HG03558 (cell line): Measurements from ENCODE around the gene NEB.

Experiments
- ATAC-seq: cut with Tn5 transposase; IDR thresholded peaks from one replicate; pipeline ENCODE4 v1.9.1; 2021; ENCODE audit warnings: moderate number of reproducible peaks; ENCODE audit not compliant: unreplicated experiment; ENCODE audit errors: extremely low read depth

Gene NEB

GRCh38 chr2:151733771-151734672 is at the start of gene NEB:
Gene NEB (minus strand): TSS chr2:151734476. CDS start chr2:151733156, 1,320 bp downstream.
- ATAC-seq = no peak

- ATAC-seq = no peak
These were observed 48.9 kb upstream of the NEB start for GRCh38 chr2:151783133-151783520.

DNA sequence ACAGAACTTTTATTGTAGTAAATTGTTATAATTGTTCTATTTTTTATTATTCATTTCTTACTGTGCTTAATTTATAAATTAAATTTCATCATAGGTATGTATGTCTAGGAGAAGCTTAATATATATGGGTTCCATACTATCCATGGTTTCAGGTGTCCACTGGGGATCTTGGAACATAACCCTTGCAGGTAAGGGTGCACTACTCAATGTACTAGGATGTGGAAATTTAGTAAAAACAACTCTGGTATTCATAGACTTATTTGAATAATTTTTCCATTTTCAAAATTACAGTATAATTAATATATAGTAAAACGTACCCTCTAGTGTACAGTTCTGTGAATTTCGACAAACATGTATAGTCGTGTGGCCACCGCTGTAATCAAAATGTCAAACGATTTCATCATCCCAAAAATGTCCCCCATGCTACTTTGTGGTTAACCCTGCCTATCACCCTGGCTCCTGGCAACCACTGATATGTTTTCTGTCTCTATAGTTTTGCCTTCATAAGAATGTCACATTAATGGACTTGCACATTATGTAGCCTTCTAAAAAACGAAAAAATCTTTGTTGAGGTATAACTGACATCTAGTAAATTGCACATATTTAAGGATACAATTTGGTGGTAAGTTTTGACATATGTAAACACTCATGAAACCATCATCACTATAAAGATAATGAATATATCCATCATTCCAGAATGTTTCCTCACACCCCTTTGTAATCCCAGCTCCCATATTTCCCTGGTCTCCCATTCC is 48.3 kb upstream of the NEB start:
- ATAC-seq = no peak

GRCh38 chr2:151781642-151782041 is 47.4 kb upstream of the NEB start:
- ATAC-seq = no peak

DNA sequence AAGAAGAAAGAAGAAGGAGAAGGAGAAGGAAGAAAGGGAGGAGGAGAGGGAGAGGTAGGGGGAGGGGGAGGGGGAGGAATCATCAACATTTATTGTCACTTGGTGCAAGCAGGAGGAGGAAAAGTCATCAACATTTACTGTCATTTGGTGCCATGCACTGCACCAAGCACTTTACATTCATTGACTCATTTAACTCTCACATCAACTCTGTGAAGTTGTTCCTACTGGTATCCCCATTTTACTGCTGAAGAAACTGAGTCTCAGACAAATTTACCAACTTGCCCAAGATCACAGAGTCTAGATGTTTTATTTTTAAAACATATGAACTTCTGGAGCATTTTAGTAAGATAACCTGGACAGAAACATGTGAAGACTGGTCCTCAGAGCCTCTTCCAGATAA is 46.7 kb upstream of the NEB start:
- no peak for ATAC-seq

DNA sequence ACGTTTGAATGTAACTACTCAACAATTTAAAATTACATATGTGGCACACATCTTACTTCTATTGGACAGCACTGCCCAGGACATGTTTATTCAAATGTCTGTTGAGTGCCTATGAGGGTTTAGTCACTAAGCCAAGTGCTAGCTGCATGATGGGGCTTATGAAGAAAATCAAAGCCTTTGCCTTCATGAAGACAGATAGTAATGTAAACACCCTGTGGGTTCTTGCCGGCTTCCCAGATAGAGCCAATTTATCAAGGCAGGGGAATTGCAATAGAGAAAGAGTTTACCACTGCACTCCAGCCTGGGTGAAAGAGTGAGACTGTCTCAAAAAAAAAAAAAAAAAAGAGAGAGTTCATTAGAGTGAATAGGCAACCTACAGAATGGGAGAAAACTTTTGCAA is 43.7 kb upstream of the NEB start:
- no peak for ATAC-seq

DNA sequence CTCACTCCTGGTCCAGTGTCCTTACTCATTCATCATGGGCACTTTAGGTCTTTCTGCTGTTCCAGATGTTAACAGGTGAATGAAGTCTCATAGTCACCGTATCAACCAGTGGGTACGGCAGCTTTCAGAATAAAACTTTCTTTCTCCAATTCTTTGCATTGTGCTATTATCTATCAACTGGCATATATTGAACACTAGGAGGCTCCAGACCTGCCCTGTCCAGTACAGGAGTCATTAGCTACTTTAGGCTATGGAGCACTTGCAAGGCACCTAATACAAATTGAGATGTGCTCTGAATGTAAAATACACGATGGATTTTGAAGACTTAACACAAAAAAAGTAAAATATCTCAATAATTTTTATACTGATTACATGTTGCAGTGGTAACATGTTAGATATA is 43.2 kb upstream of the NEB start:
- ATAC-seq = no peak

GRCh38 chr2:151776367-151776766 is 42.1 kb upstream of the NEB start:
- ATAC-seq = no peak

DNA sequence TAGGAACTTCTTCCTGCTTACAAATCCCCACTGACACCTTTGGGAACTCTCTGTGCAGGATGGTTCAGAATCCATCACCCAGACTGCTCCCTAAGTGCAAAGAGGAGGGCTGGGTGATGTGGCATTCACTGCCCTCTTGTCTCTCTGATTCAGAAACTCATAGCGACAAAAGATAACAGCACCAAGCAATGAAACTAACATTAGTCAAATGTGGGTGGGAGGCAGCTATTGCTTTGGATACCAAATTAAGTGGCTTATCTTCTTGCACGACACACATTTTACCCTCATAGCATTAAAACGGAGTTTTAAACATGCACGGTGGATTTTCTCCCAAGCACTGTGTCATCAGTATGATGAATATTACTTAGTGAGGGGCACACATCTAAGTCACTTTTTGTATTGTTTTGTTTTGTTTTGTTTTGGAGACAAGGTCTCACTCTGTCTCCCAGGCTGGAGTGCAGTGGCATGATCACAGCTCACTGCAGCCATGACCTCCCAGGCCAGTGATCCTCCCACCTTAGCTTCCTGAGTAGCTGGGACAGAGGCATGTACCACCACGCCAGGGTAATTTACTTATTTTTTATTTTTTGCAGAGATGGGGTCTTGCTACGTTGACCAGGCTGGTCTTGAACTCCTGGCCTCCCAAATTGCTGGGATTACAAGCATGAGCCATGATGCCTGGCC is 40.9 kb upstream of the NEB start:
- no peak for ATAC-seq

- no peak for ATAC-seq
These were observed 40.2 kb upstream of the NEB start for GRCh38 chr2:151774506-151774905.

GRCh38 chr2:151771599-151772358 is 37.5 kb upstream of the NEB start:
- peak; percentile 97 for ATAC-seq

- peak; percentile 3 for ATAC-seq
These were observed 36.7 kb upstream of the NEB start for GRCh38 chr2:151770995-151771394.

- ATAC-seq = no peak
These were observed 35.3 kb upstream of the NEB start for GRCh38 chr2:151769606-151770005.

DNA sequence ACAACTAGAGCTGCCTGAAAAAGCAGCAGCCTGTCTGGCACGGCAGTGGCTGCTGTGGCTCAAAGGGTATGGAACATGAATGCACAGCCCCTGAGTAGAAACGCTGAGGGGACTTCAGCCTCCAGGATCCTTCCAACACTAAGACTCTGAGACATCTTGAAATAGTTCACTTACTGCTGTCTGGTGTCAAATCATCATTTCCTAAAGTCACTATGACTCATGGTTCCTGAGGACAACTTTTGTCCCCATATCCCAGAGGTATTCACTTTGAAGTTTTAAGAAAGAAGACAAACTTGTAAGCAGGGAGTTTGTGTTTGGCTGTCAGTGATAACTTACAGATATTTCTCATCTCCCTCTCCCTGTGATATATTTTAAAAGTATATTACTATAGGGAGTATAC is 33.3 kb upstream of the NEB start:
- no peak for ATAC-seq

- peak; percentile 43 for ATAC-seq
These were observed 32.3 kb upstream of the NEB start for GRCh38 chr2:151766437-151767153.

GRCh38 chr2:151765760-151766410 is 31.6 kb upstream of the NEB start:
- no peak for ATAC-seq

DNA sequence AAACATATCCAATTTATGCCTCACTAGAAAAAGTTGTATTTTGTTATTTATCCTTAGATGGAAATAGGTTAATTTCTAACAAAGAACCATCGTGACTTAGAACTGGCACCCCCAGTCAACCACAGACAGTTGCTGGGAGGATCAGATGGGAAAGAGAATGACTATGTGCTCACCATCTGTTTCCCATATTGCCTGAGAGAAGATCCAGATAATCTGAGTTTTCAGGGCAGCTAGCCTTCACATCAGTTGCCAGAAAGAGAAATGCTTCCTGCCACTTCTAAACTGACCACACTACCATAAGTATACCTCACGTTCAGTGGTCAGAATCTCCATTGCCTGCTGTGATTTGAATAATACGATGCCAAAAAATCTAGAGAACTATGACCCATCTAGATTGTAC is 28.4 kb upstream of the NEB start:
- ATAC-seq = no peak

DNA sequence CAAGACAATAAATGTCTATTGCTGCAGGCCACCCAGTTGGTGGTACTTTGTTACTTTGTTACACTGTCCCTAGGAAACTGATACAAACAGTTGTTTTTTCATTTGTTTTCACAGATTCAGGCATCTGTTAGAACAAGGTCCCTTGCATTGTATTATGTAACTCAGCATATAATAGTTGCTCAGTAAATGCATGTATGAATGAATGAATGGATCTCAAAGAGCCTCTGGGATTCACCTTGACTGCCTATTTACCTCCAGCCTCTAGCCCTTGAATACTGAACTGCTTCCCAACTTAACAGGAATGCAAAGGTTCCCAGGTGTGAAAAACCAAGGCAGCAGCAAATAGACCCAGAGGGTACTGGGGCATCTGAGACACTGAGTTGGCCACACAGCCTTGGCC is 27.4 kb upstream of the NEB start:
- ATAC-seq = no peak

DNA sequence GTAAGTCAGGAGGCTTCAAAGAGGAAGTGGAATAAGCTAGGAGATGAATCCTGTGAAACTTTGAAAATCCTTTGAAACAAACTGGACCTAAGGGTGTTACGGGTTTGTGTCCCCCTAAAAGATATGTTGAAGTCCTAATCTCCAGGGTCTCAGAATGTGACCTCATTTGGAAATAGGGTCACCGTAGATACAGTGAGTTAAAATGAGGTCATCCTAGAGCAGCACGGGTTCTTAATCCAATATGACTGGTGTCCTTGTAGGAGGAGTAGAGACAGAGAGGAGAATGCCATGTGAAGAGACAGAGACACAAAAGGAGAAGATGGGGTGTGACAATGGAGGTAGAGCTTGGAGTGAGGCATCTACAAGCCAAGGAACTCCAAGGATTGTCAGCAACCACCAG is 26.9 kb upstream of the NEB start:
- ATAC-seq = no peak
